Transverse colon (tissue), 4 donors: ENCODE data around the gene MAP1LC3A.

Experiments
- CTCF ChIP-seq, 5 experiments: fragments of 200-600 bp in 3 of 5; fragments of 450-650 bp in 2 of 5; sonication (generic) in 3 of 5; IDR thresholded peaks; 1 replicate in 2 of 5; 2 replicates in 3 of 5; pipeline ENCODE4 v1.5.1; 2016 to 2017; ENCODE audit warnings: antibody characterized with exemption in 5 of 5, inconsistent platforms in 3 of 5, mild to moderate bottlenecking in 2 of 5, moderate library complexity in 1 of 5
- POLR2A ChIP-seq: fragments of 450-650 bp; IDR thresholded peaks from one replicate; pipeline ENCODE4 v1.6.1; 2016; ENCODE audit warnings: antibody characterized with exemption, mild to moderate bottlenecking, moderate library complexity
- POLR2AphosphoS5 ChIP-seq, 3 donors: sonication (generic); formaldehyde crosslinking; IDR thresholded peaks; one replicate each; pipeline ENCODE4 v1.6.1; 2016; ENCODE audit warnings: antibody characterized with exemption in 3 of 3

- no peak for TF ChIP-seq CTCF (IDR thresholded peaks at IDR 0.05)
- no peak for TF ChIP-seq POLR2AphosphoS5 (IDR thresholded peaks at IDR 0.05)
- TF ChIP-seq POLR2A = no peak
Measured at GRCh38 chr20:34604980-34605788, 46.7 kb downstream of the MAP1LC3A start.
